Mammary epithelial cell (primary cell): Measurements from ENCODE around the gene DNAAF3.

ENCODE experiments used
- EZH2 ChIP-seq: IDR thresholded peaks from 2 replicates; pipeline ENCODE4 v1.6.1; 2012; ENCODE audit warnings: low read length, inconsistent platforms, borderline replicate concordance
- TF ChIP-seq, protein P1 (sequence below), 2 donors: IDR thresholded peaks in 1 of 2; conservative IDR thresholded peaks in 1 of 2; 2 replicates each; pipeline ENCODE4 v1.5.1; 2011 to 2012; ENCODE audit warnings: inconsistent platforms in 2 of 2, low read length in 2 of 2, mild to moderate bottlenecking in 2 of 2, control low read depth in 1 of 2, low read depth in 1 of 2; ENCODE audit not compliant: insufficient read depth in 1 of 2; ENCODE audit errors: extremely low read depth in 1 of 2

DNA sequence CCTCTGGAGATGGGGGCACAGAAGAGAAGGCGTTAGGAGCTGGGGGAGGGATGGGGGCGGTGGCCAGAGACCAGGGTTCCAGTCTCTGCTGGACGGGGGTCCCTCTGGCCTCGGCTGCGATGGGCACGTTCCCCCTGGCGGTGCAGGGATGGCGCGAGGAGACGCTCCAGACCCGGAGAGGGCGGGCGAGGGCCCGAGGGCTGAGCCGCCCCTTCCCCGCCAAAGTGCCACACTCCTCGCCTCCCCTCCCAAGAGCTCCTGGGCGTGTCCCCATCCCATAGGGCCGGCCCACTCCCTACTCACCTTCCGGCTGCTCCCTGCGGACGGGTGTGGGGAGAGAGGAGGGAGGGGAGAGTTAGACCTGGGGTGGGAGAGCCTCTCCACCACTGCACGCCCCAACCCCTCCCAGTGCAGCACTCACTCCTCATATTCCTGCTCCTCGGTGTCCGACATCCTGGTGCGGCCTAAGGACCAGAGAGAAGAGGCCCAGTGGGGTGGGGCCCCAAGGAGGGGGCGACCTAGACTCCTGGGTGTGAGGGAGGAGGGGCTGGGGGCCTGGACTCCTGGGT is 19.6 kb downstream of the DNAAF3 start:
- TF ChIP-seq, protein P1, sequence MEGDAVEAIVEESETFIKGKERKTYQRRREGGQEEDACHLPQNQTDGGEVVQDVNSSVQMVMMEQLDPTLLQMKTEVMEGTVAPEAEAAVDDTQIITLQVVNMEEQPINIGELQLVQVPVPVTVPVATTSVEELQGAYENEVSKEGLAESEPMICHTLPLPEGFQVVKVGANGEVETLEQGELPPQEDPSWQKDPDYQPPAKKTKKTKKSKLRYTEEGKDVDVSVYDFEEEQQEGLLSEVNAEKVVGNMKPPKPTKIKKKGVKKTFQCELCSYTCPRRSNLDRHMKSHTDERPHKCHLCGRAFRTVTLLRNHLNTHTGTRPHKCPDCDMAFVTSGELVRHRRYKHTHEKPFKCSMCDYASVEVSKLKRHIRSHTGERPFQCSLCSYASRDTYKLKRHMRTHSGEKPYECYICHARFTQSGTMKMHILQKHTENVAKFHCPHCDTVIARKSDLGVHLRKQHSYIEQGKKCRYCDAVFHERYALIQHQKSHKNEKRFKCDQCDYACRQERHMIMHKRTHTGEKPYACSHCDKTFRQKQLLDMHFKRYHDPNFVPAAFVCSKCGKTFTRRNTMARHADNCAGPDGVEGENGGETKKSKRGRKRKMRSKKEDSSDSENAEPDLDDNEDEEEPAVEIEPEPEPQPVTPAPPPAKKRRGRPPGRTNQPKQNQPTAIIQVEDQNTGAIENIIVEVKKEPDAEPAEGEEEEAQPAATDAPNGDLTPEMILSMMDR (conservative IDR thresholded peaks at IDR 0.05 in 1 of 2, IDR thresholded peaks at IDR 0.05 in 1 of 2; ENCODE audit: extremely low read depth in 1 of 2, insufficient read depth in 1 of 2, low read depth in 1 of 2, low read length in 2 of 2): no peak
- no peak for TF ChIP-seq EZH2
